A549 (cell line): ENCODE measurements around the gene BCL6B. TPM values are rescaled to one million over a fixed set of nuclear protein-coding genes. Genes with fewer than 3 reads are reported as not detected.

Source experiments
- ATAC-seq, 2 experiments: fragments of 200-7000 bp in 1 of 2; fragments of >200 bp in 1 of 2; cut with Nextera tagmentation in 1 of 2; cut with Tn5 transposase in 1 of 2; 3 replicates each; pipeline versions ENCODE4 v1.8.0 to v1.9.1; 2018 to 2020; ENCODE audit warnings: mild to moderate bottlenecking in 1 of 2, moderate library complexity in 1 of 2
- CTCF ChIA-PET: fragments of 300-600 bp; sonication (Branson Sonifier 250); formaldehyde crosslinking; extraction: SDS; loops from one replicate; lab custom pipeline; 2021; ENCODE audit warnings: antibody characterized with exemption, inconsistent platforms; lab: Yijun Ruan, JAX
- POLR2A ChIA-PET: fragments of 350-600 bp; formaldehyde crosslinking; extraction: SDS; loops from one replicate; lab custom pipeline; 2021; ENCODE audit warnings: antibody characterized with exemption, inconsistent platforms; lab: Yijun Ruan, JAX
- DNase-seq, 2 experiments: peaks; one replicate each; pipeline versions ENCODE4 v3.0.0 to v3.0.0-alpha.2; 2011 to 2016; ENCODE audit warnings: low read depth in 1 of 2, low spot score in 1 of 2
- FAIRE-seq: peaks from 2 replicates; lab custom pipeline; 2011; peaks lifted over from hg19 to GRCh38; lab: Jason Lieb, UNC
- H3K27ac ChIP-seq, 2 experiments: fragments of >200 bp; sonication (Bioruptor Twin); formaldehyde crosslinking; 3 replicates each; pipeline ENCODE4 v1.5.1; 2016 to 2017
- H3K4me1 ChIP-seq: fragments of >200 bp; sonication (Bioruptor Twin); formaldehyde crosslinking; 3 replicates; pipeline ENCODE4 v1.6.1; 2016
- H3K4me2 ChIP-seq: fragments of >200 bp; sonication (Bioruptor Twin); formaldehyde crosslinking; 3 replicates; pipeline ENCODE4 v1.6.1; 2016
- H3K4me3 ChIP-seq: fragments of >200 bp; sonication (Bioruptor Twin); formaldehyde crosslinking; 3 replicates; pipeline ENCODE4 v1.5.1; 2016
- H3K9me3 ChIP-seq: fragments of >200 bp; sonication (Bioruptor Twin); formaldehyde crosslinking; 3 replicates; pipeline ENCODE4 v1.6.1; 2016
- CBX8 ChIP-seq: fragments of 200-600 bp; sonication (generic); IDR thresholded peaks from 2 replicates; pipeline ENCODE4 v1.6.1; 2016
- CHD4 ChIP-seq: fragments of 200-600 bp; sonication (generic); IDR thresholded peaks from 2 replicates; pipeline ENCODE4 v1.6.1; 2016; ENCODE audit warnings: antibody characterized with exemption, mild to moderate bottlenecking, borderline replicate concordance
- CTCF ChIP-seq: fragments of >200 bp; sonication (Bioruptor Twin); formaldehyde crosslinking; IDR thresholded peaks from 3 replicates; pipeline ENCODE4 v1.5.1; 2016
- ELK1 ChIP-seq: fragments of 150-350 bp; IDR thresholded peaks from 2 replicates; pipeline ENCODE4 v1.6.1; 2014; ENCODE audit warnings: low read depth, mild to moderate bottlenecking, low read length
- EP300 ChIP-seq, 2 experiments: fragments of >200 bp; sonication (Bioruptor Twin); formaldehyde crosslinking; IDR thresholded peaks; 2 replicates in 1 of 2; 3 replicates in 1 of 2; pipeline ENCODE4 v1.6.1; 2016 to 2017
- ESRRA ChIP-seq: fragments of 150-350 bp; IDR thresholded peaks from 2 replicates; pipeline ENCODE4 v1.6.1; 2014; ENCODE audit warnings: mild to moderate bottlenecking, low read length, borderline replicate concordance
- HDAC2 ChIP-seq: fragments of 200-600 bp; sonication (generic); IDR thresholded peaks from 2 replicates; pipeline ENCODE4 v1.6.1; 2016
- HOXA7 ChIP-seq: fragments of 250-450 bp; sonication (Bioruptor Pico); IDR thresholded peaks from 2 replicates; pipeline ENCODE4 v1.5.0; 2020; ENCODE audit warnings: mild to moderate bottlenecking, moderate library complexity
- JUN ChIP-seq, 2 experiments: fragments of >200 bp; sonication (Bioruptor Twin); formaldehyde crosslinking; IDR thresholded peaks; 2 replicates in 1 of 2; 3 replicates in 1 of 2; pipeline ENCODE4 v1.6.1; 2016 to 2017
- MYC ChIP-seq: IDR thresholded peaks from 2 replicates; pipeline ENCODE4 v1.6.1; 2012; ENCODE audit warnings: mild to moderate bottlenecking, inconsistent platforms, low read length, improper control_type of control experiment, borderline replicate concordance
- NFE2L2 ChIP-seq: fragments of 150-350 bp; conservative IDR thresholded peaks from 2 replicates; pipeline ENCODE4 v1.6.1; 2014; ENCODE audit warnings: low read length
- PHF8 ChIP-seq: fragments of 200-600 bp; sonication (generic); IDR thresholded peaks from 2 replicates; pipeline ENCODE4 v1.6.1; 2016; ENCODE audit warnings: low read depth, mild to moderate bottlenecking, antibody characterized with exemption, moderate library complexity, borderline replicate concordance
- POLR2AphosphoS2 ChIP-seq: conservative IDR thresholded peaks from 2 replicates; pipeline ENCODE4 v1.6.1; 2012; ENCODE audit warnings: low read length, improper control_type of control experiment, inconsistent platforms
- RARB ChIP-seq: fragments of 250-450 bp; sonication (Bioruptor Pico); IDR thresholded peaks from 2 replicates; pipeline ENCODE4 v1.8.0; 2021; ENCODE audit warnings: mild to moderate bottlenecking, moderate library complexity
- RFX5 ChIP-seq: fragments of 450-650 bp; IDR thresholded peaks from 2 replicates; pipeline ENCODE4 v1.7.1; 2014; ENCODE audit warnings: antibody characterized with exemption, mild to moderate bottlenecking, moderate library complexity
- USF2 ChIP-seq: fragments of 450-650 bp; IDR thresholded peaks from 2 replicates; pipeline ENCODE4 v1.6.1; 2014; ENCODE audit warnings: antibody characterized with exemption
- WGBS: methylation state at CpG from one replicate; pipeline ENCODE4 v1.1.6; 2017; ENCODE audit errors: missing lambda C conversion rate; 5-methylcytosine and 5-hydroxymethylcytosine counted together
- polyA plus RNA-seq, 4 experiments: library from polyadenylated mRNA; depleted of rRNA in 3 of 4; stranded (reverse); fragments of >200 nt; fragmentation: RNase III in 1 of 4; extraction: RNeasy Plus Mini Kit Qiagen cat#74134 plus additional on column Dnase treatment in 1 of 4; gene quantifications; 2 replicates in 3 of 4; 3 replicates in 1 of 4; pipeline ENCODE4 v1.2.3, GENCODE V29; 2011 to 2017
- TF ChIP-seq, protein P1 (sequence below): fragments of >200 bp; sonication (Bioruptor Twin); formaldehyde crosslinking; IDR thresholded peaks from 2 replicates; pipeline ENCODE4 v1.6.1; 2016

BCL6B gene
- polyA plus RNA-seq, 2 of the 4 experiments (the other 2 are of a cell fraction), result 0.04 TPM; not detected in 1

- Histone ChIP-seq H3K9me3 (no peaks in the 10 kb centered on the region), H3K4me2 (no peak overlapping the region), H3K4me1 (no peaks in the 10 kb centered on the region), H3K4me3 (no peak overlapping the region), H3K27ac (no peak overlapping the region)
- DNase-seq (no peak), FAIRE-seq (no peak), ATAC-seq (no peak)
- 91% methylated on average over 10 of the region's 10 CpGs for WGBS
- CTCF ChIA-PET, result interaction anchor here (1.2 to 5.0 kb wide), 5 partner anchors 11 to 151 kb away, joined by 3 to 44 read pairs (median 5); no protein-coding TSS in a partner anchor
- POLR2A ChIA-PET, result interaction anchor here (0.6 kb wide), 1 partner anchor 334 kb away, joined by 4 read pairs; no protein-coding TSS in a partner anchor
- TF ChIP-seq HOXA7 (CRISPR knock-in tag) (no peak), JUN (IDR thresholded peaks at IDR 0.05) (0 out of 5 replicates have a peak, but pooled peaks of 1 of the 2 experiments have one; percentile 35), ESRRA (no peak), USF2 (no peak)
Measured at GRCh38 chr17:6994118-6994598, 28.7 kb upstream of the BCL6B start.

- TF ChIP-seq HOXA7 (CRISPR knock-in tag), result no peak
- no peak for TF ChIP-seq POLR2AphosphoS2
- TF ChIP-seq EP300 (IDR thresholded peaks at IDR 0.05), result no peak
- no peak for TF ChIP-seq NFE2L2
- TF ChIP-seq USF2, result no peak
- no peak for TF ChIP-seq RFX5
- TF ChIP-seq HDAC2, result no peak
- TF ChIP-seq RARB, result no peak
- no peak for TF ChIP-seq JUN (IDR thresholded peaks at IDR 0.05)
- no peak for TF ChIP-seq CHD4
- TF ChIP-seq PHF8, result no peak
- no peak for TF ChIP-seq ELK1
- H3K4me1 ChIP-seq, result no peaks in the 10 kb centered on the region
- FAIRE-seq (no peak), DNase-seq (no peak), ATAC-seq (no peak)
- no peak overlapping the region for H3K4me3 ChIP-seq
- no peak overlapping the region for H3K27ac ChIP-seq
- H3K9me3 ChIP-seq, result no peaks in the 10 kb centered on the region
- POLR2A ChIA-PET, result interaction anchor here (0.6 kb wide), 1 partner anchor 335 kb away, joined by 4 read pairs; no protein-coding TSS in a partner anchor
- CTCF ChIA-PET, result interaction anchor here (1.0 to 5.0 kb wide), 6 partner anchors 11 to 328 kb away, joined by 3 to 44 read pairs (median 5); no protein-coding TSS in a partner anchor
- WGBS, result 75% methylated on average over 9 of the region's 9 CpGs
- H3K4me2 ChIP-seq, result no peak overlapping the region
Measured at GRCh38 chr17:6994666-6995256, 28.1 kb upstream of the BCL6B start.

- DNase-seq, result no peak
- POLR2A ChIA-PET, result no interaction called here
- Histone ChIP-seq H3K27ac (no peak within 1 kb of the TSS), H3K4me1 (no peaks in the 10 kb centered on the region), H3K4me3 (no peak within 1 kb of the TSS), H3K9me3 (no peaks in the 10 kb centered on the region), H3K4me2 (no peak within 1 kb of the TSS)
- ATAC-seq, result no peak
- WGBS, result 95% methylated on average over 61 of the region's 64 CpGs
- no peak for TF ChIP-seq CTCF
- no peak for TF ChIP-seq PHF8
- TF ChIP-seq ESRRA, result no peak
- TF ChIP-seq POLR2AphosphoS2, result no peak
- TF ChIP-seq, protein P1, sequence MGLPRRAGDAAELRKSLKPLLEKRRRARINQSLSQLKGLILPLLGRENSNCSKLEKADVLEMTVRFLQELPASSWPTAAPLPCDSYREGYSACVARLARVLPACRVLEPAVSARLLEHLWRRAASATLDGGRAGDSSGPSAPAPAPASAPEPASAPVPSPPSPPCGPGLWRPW, result no peak
- no peak for TF ChIP-seq CHD4
- no peak for TF ChIP-seq CBX8
- TF ChIP-seq MYC, result no peak
- FAIRE-seq, result no peak
- CTCF ChIA-PET, result interaction anchor here (0.9 to 5.0 kb wide), 9 partner anchors 10 to 329 kb away, joined by 3 to 44 read pairs (median 4); no protein-coding TSS in a partner anchor
Measured at GRCh38 chr17:6995500-6996255, 27.2 kb upstream of the BCL6B start, which contains the start of gene ALOX12. Gene ALOX12, plus strand, starts transcription at chr17:6996049. Its CDS starts 69 bp downstream, at chr17:6996118.
